Measurements from ENCODE around the gene KRTAP5-10.

GRCh38 chr11:71548716-71549151 is 16.6 kb upstream of the KRTAP5-10 start:
- TF ChIP-seq CTCF (tag by site-specific recombination; IDR thresholded peaks at IDR 0.05) (no peak), ZNF18 (tag by site-specific recombination; IDR thresholded peaks at IDR 0.05) (no peak), AEBP2 (tag by site-specific recombination; IDR thresholded peaks at IDR 0.05; ENCODE audit: borderline replicate concordance) (no peak), HIC1 (tag by site-specific recombination; IDR thresholded peaks at IDR 0.05) (no peak), ZNF426 (tag by site-specific recombination; IDR thresholded peaks at IDR 0.05) (no peak), ZNF843 (tag by site-specific recombination; IDR thresholded peaks at IDR 0.05) (no peak), ZFP3 (tag by site-specific recombination; IDR thresholded peaks at IDR 0.05; ENCODE audit: low read depth) (no peak), ZNF529 (tag by site-specific recombination; IDR thresholded peaks at IDR 0.05; ENCODE audit: insufficient replicate concordance) (no peak)
